ENCODE measurements around the gene SPTLC3.

Gene SPTLC3

DNA sequence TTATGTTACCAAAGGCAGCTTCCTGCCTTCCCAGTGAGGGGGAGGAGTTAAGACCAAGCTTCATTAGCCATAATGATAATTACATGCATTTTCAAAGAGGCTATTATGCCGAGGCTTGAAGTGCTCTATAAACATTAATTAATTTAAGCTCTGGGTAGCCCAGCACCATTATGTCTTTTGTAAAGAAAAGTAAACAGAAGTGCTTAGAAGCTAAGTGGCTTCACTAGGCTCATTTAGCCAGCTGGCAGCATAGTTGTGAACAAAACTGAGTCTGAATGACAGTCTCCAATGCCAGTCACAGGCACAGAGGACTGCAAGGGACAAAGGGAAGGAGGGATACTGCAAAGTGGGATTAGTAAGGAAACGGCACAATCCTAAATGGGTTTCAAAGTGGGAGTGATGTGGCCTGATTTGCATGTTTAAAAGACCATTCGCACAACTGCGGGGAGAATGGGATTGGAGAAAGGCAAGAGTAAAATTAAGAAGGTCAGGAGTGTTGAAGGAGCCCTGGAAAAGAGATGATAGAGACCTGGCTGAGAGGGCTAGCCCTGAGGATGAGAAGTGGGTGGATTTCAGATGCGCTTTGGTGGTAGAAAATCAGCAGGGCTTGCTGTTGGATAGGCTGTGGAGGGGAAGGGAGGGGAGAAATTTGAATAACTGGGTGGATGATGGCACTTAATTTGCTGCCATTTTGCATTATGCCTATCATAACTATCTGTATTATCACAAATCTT, 192.2 kb downstream of the SPTLC3 start:
- no peak for DNase-seq

DNA sequence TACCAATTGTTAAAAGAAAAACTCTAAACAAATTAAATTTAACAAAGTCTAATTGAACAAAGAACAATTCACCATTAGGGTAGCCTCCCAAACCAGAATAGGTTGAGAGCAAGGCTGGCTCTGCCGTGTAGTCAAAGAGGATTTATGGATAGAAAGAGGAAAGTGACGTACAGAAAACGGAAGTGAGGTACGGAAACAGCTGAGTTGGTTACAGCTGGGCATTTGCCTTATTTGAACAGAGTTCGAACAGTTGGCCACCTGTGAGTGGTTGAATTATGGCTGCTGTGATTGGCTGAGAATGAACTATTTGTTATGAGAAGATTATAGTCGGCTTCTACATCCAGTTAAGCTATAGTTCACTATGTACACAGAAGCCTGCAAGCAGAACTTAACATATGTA, 193.8 kb downstream of the SPTLC3 start:
- no peak for DNase-seq

DNA sequence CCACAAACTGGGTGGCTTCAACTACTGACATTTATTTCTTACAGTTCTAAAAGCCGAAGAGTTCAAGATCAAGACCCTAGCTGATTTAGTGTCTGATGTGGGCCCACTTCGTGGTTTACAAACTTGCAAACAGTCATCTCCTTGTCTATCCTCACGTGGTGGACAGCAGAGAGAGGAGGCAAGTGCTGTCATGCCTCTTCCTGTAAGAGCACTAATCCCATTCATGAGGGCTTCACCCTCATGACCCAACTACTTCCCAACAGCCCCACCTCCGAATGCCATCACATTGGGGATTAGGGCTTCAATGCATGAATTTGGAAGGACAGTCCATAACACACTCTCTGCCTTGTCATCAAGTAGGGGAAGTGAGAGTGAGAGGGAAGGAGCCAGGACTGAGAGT, 196.7 kb downstream of the SPTLC3 start:
- no peak for DNase-seq

DNA sequence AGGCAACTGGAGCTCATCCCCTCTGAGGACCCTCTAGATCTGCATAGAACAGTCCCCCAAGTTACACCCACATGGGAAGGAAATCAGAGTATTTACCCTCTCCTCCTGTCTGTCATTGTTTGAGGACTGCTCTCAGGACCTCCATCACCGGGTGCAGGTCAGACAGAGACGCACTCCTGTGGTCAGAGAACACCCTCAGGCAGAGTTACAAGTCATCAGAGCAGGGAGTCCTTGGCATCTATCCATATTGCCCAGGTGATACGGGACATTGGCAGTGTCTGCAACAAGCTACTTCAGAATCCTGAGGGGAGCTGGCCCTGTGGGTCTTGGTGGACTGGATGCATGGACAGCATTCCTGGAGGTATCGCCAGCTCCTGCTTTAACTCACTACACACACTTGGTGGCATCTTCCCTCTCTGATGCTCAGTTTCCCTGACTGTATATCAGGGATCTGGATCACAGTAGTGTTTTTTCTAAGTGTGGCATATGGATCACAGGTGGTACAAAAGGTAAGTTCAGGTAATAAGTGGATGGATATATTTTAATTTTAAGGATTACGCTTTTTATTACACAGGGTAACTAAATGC, 197.2 kb downstream of the SPTLC3 start:
- no peak for DNase-seq

DNA sequence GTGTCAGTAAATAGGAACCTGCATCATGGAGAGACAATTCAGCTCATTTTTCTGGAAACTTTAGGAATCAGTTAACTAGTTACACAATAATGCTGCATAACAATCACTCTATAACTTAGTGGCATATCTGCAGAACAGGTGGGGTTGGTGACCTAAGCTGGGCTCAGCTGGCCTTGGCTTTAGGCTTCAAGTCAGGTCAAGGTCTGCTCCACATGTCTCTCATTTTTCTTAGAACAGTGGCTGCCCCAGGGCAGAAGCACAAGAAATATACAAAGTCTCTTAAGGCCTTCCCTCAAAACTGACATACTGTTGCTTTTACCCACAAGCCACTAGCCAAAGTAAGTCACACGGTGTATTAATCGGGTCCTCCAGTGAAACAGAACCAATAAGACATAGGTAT, 198.2 kb downstream of the SPTLC3 start:
- no peak for DNase-seq

DNA sequence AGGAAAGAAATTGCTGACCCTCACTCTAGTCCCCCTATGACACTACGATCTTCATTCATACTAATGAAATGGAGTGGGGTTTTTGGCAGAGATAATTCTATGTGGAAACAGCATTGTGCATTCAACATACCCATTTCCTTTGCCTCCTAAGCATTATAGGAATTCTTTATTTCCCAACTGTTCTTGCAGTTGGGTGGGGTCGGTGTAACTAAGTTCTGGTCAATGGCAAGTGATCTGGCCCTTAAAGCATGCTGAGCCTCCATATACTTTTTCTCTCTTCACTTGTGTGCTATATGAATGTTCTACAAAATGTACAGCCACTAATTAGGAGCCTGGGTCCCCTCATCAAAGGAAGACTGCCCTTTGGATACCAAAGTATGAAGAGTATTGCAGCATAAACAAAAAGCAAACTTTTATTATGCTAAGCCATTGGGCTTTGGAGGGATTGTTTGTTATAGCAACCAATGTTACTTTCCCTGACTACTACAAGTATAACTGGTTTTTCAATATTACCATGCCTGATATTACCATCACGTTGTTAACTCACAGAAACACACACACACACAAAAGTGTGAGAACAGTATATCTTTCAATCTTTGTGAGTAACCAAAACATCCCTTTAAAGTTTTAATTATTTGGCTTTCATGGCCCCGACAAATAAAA, 203.3 kb downstream of the SPTLC3 start:
- DNase-seq = no peak

DNA sequence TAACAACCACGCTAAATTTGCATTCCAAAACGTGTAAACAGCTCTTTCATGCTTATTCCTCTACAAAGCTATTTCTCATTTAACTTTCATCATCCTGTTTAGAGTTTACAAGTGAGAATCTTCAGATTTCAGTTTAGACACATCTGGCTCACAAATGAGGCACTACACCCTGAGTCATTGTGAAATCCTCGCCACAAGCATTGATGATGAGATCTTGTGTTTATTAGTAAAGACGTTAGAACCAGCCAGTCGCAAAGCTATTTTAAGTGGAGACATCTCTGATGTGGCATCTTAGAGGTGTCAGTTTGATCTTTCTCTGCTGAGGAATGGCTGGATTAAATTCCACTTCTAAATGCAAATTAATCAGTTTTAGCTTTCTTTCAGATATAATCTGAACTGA, 204.0 kb downstream of the SPTLC3 start:
- DNase-seq = peak in 1 of 5 experiments; percentile 81

DNA sequence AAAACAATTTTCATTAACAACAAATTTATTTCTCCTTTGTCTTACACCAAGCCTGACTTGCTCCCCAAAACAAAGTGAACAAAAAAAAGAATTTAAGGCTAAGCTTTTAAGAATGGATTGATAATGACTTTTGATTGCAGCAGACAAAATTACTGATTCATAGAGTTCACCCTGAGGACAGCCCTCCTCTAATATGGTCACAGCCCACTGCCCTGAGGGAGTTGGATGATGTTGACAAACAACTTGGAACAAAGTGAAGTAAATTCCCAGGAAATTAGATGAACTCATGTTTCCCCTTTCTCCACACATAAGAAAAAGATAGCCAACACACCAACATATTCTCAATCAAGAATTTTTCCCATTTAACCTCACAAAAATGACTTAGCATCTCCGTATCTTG, 204.6 kb downstream of the SPTLC3 start:
- no peak for DNase-seq

DNA sequence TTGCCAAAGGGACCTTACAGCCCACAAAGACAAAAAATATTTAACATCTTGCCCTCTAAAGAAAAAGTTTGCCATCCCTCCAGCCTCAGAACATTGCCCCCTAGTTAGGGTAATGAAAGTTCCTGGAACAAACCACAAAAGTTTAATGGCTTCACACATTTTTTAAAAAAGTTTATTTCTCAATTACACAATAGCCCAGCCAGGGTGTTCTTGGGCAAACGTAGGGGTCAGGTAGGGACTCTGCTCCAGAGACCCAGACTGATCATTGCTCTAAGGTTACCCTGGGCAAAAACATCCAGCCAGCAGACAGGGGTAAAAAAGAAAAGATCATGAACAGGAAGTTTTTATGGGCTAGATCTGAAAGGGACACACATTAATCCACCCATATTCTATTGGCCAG, 207.8 kb downstream of the SPTLC3 start:
- no peak for DNase-seq

Measured in T-helper 2 cell (primary cell).